ENCODE measurements around the gene FAM124A. TPM values are rescaled to one million over a fixed set of nuclear protein-coding genes. Genes with fewer than 3 reads are reported as not detected.

The FAM124A gene
- total RNA-seq, 2 experiments from 2014 or later, result 0.08 to 0.10 TPM

GRCh38 chr13:51236491-51236792 is 14.2 kb downstream of the FAM124A start:
- Mint-ChIP-seq H3K4me1 (peaks cover 1% of the 10 kb centered on the region), H3K9me3 (no peaks in the 10 kb centered on the region), H3K36me3 (ENCODE audit: low read depth) (no peaks in the 10 kb centered on the region), H3K4me3 (no peak overlapping the region), H3K27me3 (peaks cover 33% of the 10 kb centered on the region), H3K27ac (no peak overlapping the region)
- DNase-seq, result no peak
- ChIA-PET POLR2A (no interaction called here), CTCF (interaction anchor here (3.3 kb wide), 1 partner anchor 50 kb away, joined by 13 read pairs; no protein-coding TSS in a partner anchor)

GRCh38 chr13:51237386-51237785 is 15.2 kb downstream of the FAM124A start:
- Mint-ChIP-seq H3K9me3 (no peaks in the 10 kb centered on the region), H3K36me3 (ENCODE audit: low read depth) (no peaks in the 10 kb centered on the region), H3K27me3 (peaks cover 30% of the 10 kb centered on the region), H3K27ac (no peak overlapping the region), H3K4me3 (no peak overlapping the region), H3K4me1 (peaks cover 1% of the 10 kb centered on the region)
- no peak for DNase-seq
- ChIA-PET POLR2A (no interaction called here), CTCF (interaction anchor here (1.7 to 3.3 kb wide), 2 partner anchors 49 to 560 kb away, joined by 3 to 13 read pairs; no protein-coding TSS in a partner anchor)

- no peaks in the 10 kb centered on the region for H3K36me3 Mint-ChIP-seq (ENCODE audit: low read depth)
- POLR2A ChIA-PET, result no interaction called here
- H3K27ac Mint-ChIP-seq, result no peak overlapping the region
- H3K4me1 Mint-ChIP-seq, result peaks cover 1% of the 10 kb centered on the region
- no peaks in the 10 kb centered on the region for H3K9me3 Mint-ChIP-seq
- no peak overlapping the region for H3K4me3 Mint-ChIP-seq
- CTCF ChIA-PET, result interaction anchor here (1.7 to 3.3 kb wide), 2 partner anchors 49 to 560 kb away, joined by 3 to 13 read pairs; no protein-coding TSS in a partner anchor
- DNase-seq, result no peak
- peaks cover 26% of the 10 kb centered on the region for H3K27me3 Mint-ChIP-seq
Observed at GRCh38 chr13:51237887-51238286, 15.7 kb downstream of the FAM124A start.

- no peak overlapping the region for H3K4me3 Mint-ChIP-seq
- H3K9me3 Mint-ChIP-seq, result no peaks in the 10 kb centered on the region
- no peaks in the 10 kb centered on the region for H3K36me3 Mint-ChIP-seq (ENCODE audit: low read depth)
- H3K4me1 Mint-ChIP-seq, result peaks cover 1% of the 10 kb centered on the region
- DNase-seq, result no peak
- CTCF ChIA-PET, result no interaction called here
- no peak overlapping the region for H3K27ac Mint-ChIP-seq
- POLR2A ChIA-PET, result no interaction called here
- peaks cover 22% of the 10 kb centered on the region for H3K27me3 Mint-ChIP-seq
Observed at GRCh38 chr13:51240178-51240577, 18.0 kb downstream of the FAM124A start.

- no peak for DNase-seq
- Mint-ChIP-seq H3K27ac (no peak overlapping the region), H3K4me3 (no peak overlapping the region), H3K27me3 (peaks cover 19% of the 10 kb centered on the region), H3K9me3 (no peaks in the 10 kb centered on the region), H3K36me3 (ENCODE audit: low read depth) (no peaks in the 10 kb centered on the region), H3K4me1 (peaks cover 1% of the 10 kb centered on the region)
- ChIA-PET CTCF (interaction anchor here (1.0 kb wide), 1 partner anchor 45 kb away, joined by 3 read pairs; no protein-coding TSS in a partner anchor), POLR2A (no interaction called here)
Observed at GRCh38 chr13:51240958-51241357, 18.8 kb downstream of the FAM124A start.

GRCh38 chr13:51241720-51242119 is 19.5 kb downstream of the FAM124A start:
- H3K27ac Mint-ChIP-seq, result no peak overlapping the region
- peaks cover 1% of the 10 kb centered on the region for H3K4me1 Mint-ChIP-seq
- peaks cover 13% of the 10 kb centered on the region for H3K27me3 Mint-ChIP-seq
- no peak for DNase-seq
- ChIA-PET POLR2A (no interaction called here), CTCF (interaction anchor here (1.1 kb wide), 1 partner anchor 116 kb away, joined by 3 read pairs; no protein-coding TSS in a partner anchor)
- no peak overlapping the region for H3K4me3 Mint-ChIP-seq
- no peaks in the 10 kb centered on the region for H3K9me3 Mint-ChIP-seq
- no peaks in the 10 kb centered on the region for H3K36me3 Mint-ChIP-seq (ENCODE audit: low read depth)

GRCh38 chr13:51243227-51243626 is 21.0 kb downstream of the FAM124A start:
- H3K27ac Mint-ChIP-seq, result no peak overlapping the region
- H3K4me3 Mint-ChIP-seq, result no peak overlapping the region
- no peaks in the 10 kb centered on the region for H3K9me3 Mint-ChIP-seq
- no peaks in the 10 kb centered on the region for H3K36me3 Mint-ChIP-seq (ENCODE audit: low read depth)
- no peak for DNase-seq
- peaks cover 20% of the 10 kb centered on the region for H3K27me3 Mint-ChIP-seq
- ChIA-PET CTCF (no interaction called here), POLR2A (no interaction called here)
- peaks cover 1% of the 10 kb centered on the region for H3K4me1 Mint-ChIP-seq

- peaks cover under 1% of the 10 kb centered on the region for H3K4me1 Mint-ChIP-seq
- ChIA-PET CTCF (no interaction called here), POLR2A (no interaction called here)
- H3K27me3 Mint-ChIP-seq, result peaks cover 20% of the 10 kb centered on the region
- H3K9me3 Mint-ChIP-seq, result no peaks in the 10 kb centered on the region
- H3K27ac Mint-ChIP-seq, result no peak overlapping the region
- H3K36me3 Mint-ChIP-seq (ENCODE audit: low read depth), result no peaks in the 10 kb centered on the region
- H3K4me3 Mint-ChIP-seq, result no peak overlapping the region
- DNase-seq, result no peak
Observed at GRCh38 chr13:51243832-51244231, 21.6 kb downstream of the FAM124A start.

GRCh38 chr13:51244637-51245405 is 22.6 kb downstream of the FAM124A start:
- Mint-ChIP-seq H3K36me3 (ENCODE audit: low read depth) (no peaks in the 10 kb centered on the region), H3K27me3 (peaks cover 20% of the 10 kb centered on the region), H3K27ac (no peak overlapping the region), H3K4me1 (no peaks in the 10 kb centered on the region), H3K9me3 (no peaks in the 10 kb centered on the region), H3K4me3 (no peak overlapping the region)
- ChIA-PET POLR2A (no interaction called here), CTCF (interaction anchor here (2.5 kb wide), 1 partner anchor 42 kb away, joined by 10 read pairs; no protein-coding TSS in a partner anchor)
- no peak for DNase-seq

GRCh38 chr13:51245583-51245982 is 23.4 kb downstream of the FAM124A start:
- Mint-ChIP-seq H3K9me3 (no peaks in the 10 kb centered on the region), H3K36me3 (ENCODE audit: low read depth) (no peaks in the 10 kb centered on the region), H3K4me3 (no peak overlapping the region), H3K27ac (no peak overlapping the region), H3K27me3 (peaks cover 20% of the 10 kb centered on the region), H3K4me1 (no peaks in the 10 kb centered on the region)
- no peak for DNase-seq
- ChIA-PET CTCF (interaction anchor here (1.6 to 2.5 kb wide), 2 partner anchors 15 to 41 kb away, joined by 5 to 10 read pairs; no protein-coding TSS in a partner anchor), POLR2A (no interaction called here)

GRCh38 chr13:51246025-51246417 is 23.8 kb downstream of the FAM124A start:
- no peaks in the 10 kb centered on the region for H3K36me3 Mint-ChIP-seq (ENCODE audit: low read depth)
- POLR2A ChIA-PET, result no interaction called here
- H3K27me3 Mint-ChIP-seq, result peaks cover 20% of the 10 kb centered on the region
- no peak overlapping the region for H3K27ac Mint-ChIP-seq
- no peaks in the 10 kb centered on the region for H3K9me3 Mint-ChIP-seq
- H3K4me1 Mint-ChIP-seq, result no peaks in the 10 kb centered on the region
- no peak overlapping the region for H3K4me3 Mint-ChIP-seq
- CTCF ChIA-PET, result interaction anchor here (1.6 to 2.5 kb wide), 2 partner anchors 15 to 40 kb away, joined by 5 to 10 read pairs; no protein-coding TSS in a partner anchor
- DNase-seq, result no peak

GRCh38 chr13:51246418-51247277 is 24.4 kb downstream of the FAM124A start:
- ChIA-PET CTCF (interaction anchor here (0.7 to 2.5 kb wide), 3 partner anchors 14 to 121 kb away, joined by 3 to 10 read pairs (median 5); no protein-coding TSS in a partner anchor), POLR2A (no interaction called here)
- no peaks in the 10 kb centered on the region for H3K9me3 Mint-ChIP-seq
- H3K4me3 Mint-ChIP-seq, result no peak overlapping the region
- no peaks in the 10 kb centered on the region for H3K4me1 Mint-ChIP-seq
- no peak for DNase-seq
- peaks cover 18% of the 10 kb centered on the region for H3K27me3 Mint-ChIP-seq
- no peak overlapping the region for H3K27ac Mint-ChIP-seq
- no peaks in the 10 kb centered on the region for H3K36me3 Mint-ChIP-seq (ENCODE audit: low read depth)

- no peaks in the 10 kb centered on the region for H3K9me3 Mint-ChIP-seq
- H3K27ac Mint-ChIP-seq, result no peak overlapping the region
- no peaks in the 10 kb centered on the region for H3K36me3 Mint-ChIP-seq (ENCODE audit: low read depth)
- CTCF ChIA-PET, result no interaction called here
- H3K27me3 Mint-ChIP-seq, result peaks cover 19% of the 10 kb centered on the region
- DNase-seq, result no peak
- H3K4me3 Mint-ChIP-seq, result no peak overlapping the region
- no peaks in the 10 kb centered on the region for H3K4me1 Mint-ChIP-seq
- POLR2A ChIA-PET, result no interaction called here
Observed at GRCh38 chr13:51249255-51249654, 27.1 kb downstream of the FAM124A start.
